PC-3 (cell line): ENCODE measurements around the gene TAF1A. TPM values are rescaled to one million over a fixed set of nuclear protein-coding genes. Genes with fewer than 3 reads are reported as not detected.
A peak's percentile ranks its signal among the peaks of the same experiment; 100 is the strongest.

ENCODE experiments used
- ATAC-seq: fragments of 200-7000 bp; cut with Tn5 transposase; 2 replicates; pipeline ENCODE4 v1.9.1; 2020; ENCODE audit warnings: mild to moderate bottlenecking, moderate library complexity
- BruUV-seq: library from RNA; stranded (reverse); fragments of 400-500 nt; replicated peaks from 2 replicates; lab custom pipeline; 2021; lab: Mats Ljungman, UMichigan
- CTCF ChIA-PET: fragments of 300-600 bp; sonication (Branson Sonifier 250); formaldehyde crosslinking; loops from one replicate; lab custom pipeline; 2022; ENCODE audit warnings: antibody characterized with exemption; lab: Charles Lee
- POLR2A ChIA-PET: fragments of 300-600 bp; sonication (Branson Sonifier 250); formaldehyde crosslinking; loops from one replicate; lab custom pipeline; 2022; ENCODE audit warnings: antibody characterized with exemption; ENCODE audit not compliant: unreplicated experiment; lab: Charles Lee
- DNase-seq: peaks from one replicate; pipeline ENCODE4 v3.0.0-alpha.2; 2015
- H2AFZ ChIP-seq: fragments of 300-600 bp; sonication (generic); 2 replicates; pipeline ENCODE4 v1.6.0; 2016; ENCODE audit warnings: antibody characterized with exemption, low read length
- H3F3A ChIP-seq: fragments of 300-600 bp; sonication (generic); one replicate; pipeline ENCODE4 v1.6.0; 2017; ENCODE audit warnings: antibody characterized with exemption, low read length, control low read depth, mild to moderate bottlenecking; ENCODE audit not compliant: unreplicated experiment
- H3K27ac ChIP-seq: fragments of 300-600 bp; sonication (generic); 2 replicates; pipeline ENCODE4 v1.5.1; 2016; ENCODE audit warnings: mild to moderate bottlenecking, low read length
- H3K27me3 ChIP-seq: fragments of 300-600 bp; sonication (generic); 2 replicates; pipeline ENCODE4 v1.6.1; 2016; ENCODE audit warnings: low read length, mixed read lengths
- H3K36me3 ChIP-seq: fragments of 300-600 bp; sonication (generic); 2 replicates; pipeline ENCODE4 v1.6.1; 2016; ENCODE audit warnings: low read depth, mixed run types, low read length, mixed read lengths
- H3K4me1 ChIP-seq: fragments of 300-600 bp; sonication (generic); 2 replicates; pipeline ENCODE4 v1.5.1; 2016; ENCODE audit warnings: low read length; ENCODE audit not compliant: insufficient read depth
- H3K4me2 ChIP-seq: fragments of 300-600 bp; sonication (generic); 2 replicates; pipeline ENCODE4 v1.6.0; 2016; ENCODE audit warnings: low read length
- H3K4me3 ChIP-seq: fragments of 300-600 bp; sonication (generic); 2 replicates; pipeline ENCODE4 v1.5.1; 2016; ENCODE audit warnings: mild to moderate bottlenecking, low read length, mixed read lengths
- H3K79me2 ChIP-seq: fragments of 300-600 bp; sonication (generic); 2 replicates; pipeline ENCODE4 v1.6.1; 2017; ENCODE audit warnings: low read length, mixed read lengths
- H3K9ac ChIP-seq: fragments of 300-600 bp; sonication (generic); 2 replicates; pipeline ENCODE4 v1.6.0; 2016; ENCODE audit warnings: mild to moderate bottlenecking, low read length
- H3K9me2 ChIP-seq: fragments of 300-600 bp; sonication (generic); replicated peaks from 2 replicates; pipeline ENCODE4 v1.6.1; 2016; ENCODE audit warnings: mixed run types, low read length, mixed read lengths
- H3K9me3 ChIP-seq: fragments of 300-600 bp; sonication (generic); 2 replicates; pipeline ENCODE4 v1.6.1; 2016; ENCODE audit warnings: low read length, mixed read lengths
- H4K20me1 ChIP-seq: fragments of 300-600 bp; sonication (generic); 2 replicates; pipeline ENCODE4 v1.6.1; 2016; ENCODE audit warnings: low read length, mixed read lengths
- CTCF ChIP-seq: fragments of 300-600 bp; sonication (generic); conservative IDR thresholded peaks from 2 replicates; pipeline ENCODE4 v1.5.1; 2017; ENCODE audit warnings: antibody characterized with exemption, low read depth, mild to moderate bottlenecking, low read length
- EZH2 ChIP-seq: fragments of 300-600 bp; sonication (generic); IDR thresholded peaks from one replicate; pipeline ENCODE4 v1.6.1; 2017; ENCODE audit warnings: antibody characterized with exemption, mild to moderate bottlenecking, low read length; ENCODE audit not compliant: unreplicated experiment
- EZH2phosphoT487 ChIP-seq: fragments of 300-600 bp; sonication (generic); IDR thresholded peaks from 2 replicates; pipeline ENCODE4 v1.6.1; 2018; ENCODE audit warnings: mild to moderate bottlenecking, antibody characterized with exemption, low read length, borderline replicate concordance
- intact Hi-C: fragments of 100-400 bp; cut with micrococcal nuclease; formaldehyde crosslinking; loops from 2 replicates; pipeline ENCODE4 v1.9.0; 2023
- total RNA-seq: library from RNA; depleted of rRNA; stranded (reverse); fragments of >200 nt; gene quantifications from 2 replicates; pipeline ENCODE4 v1.2.3, GENCODE V29; 2014; rRNA removed

The TAF1A gene
- total RNA-seq, 1 experiment from 2014 or later, result 27.9 TPM

GRCh38 chr1:222521299-222522104, 68.2 kb downstream of the TAF1A start:
- BruUV-seq, result no TSS peak
- Histone ChIP-seq H3F3A (no peaks in the 10 kb centered on the region), H3K79me2 (no peaks in the 10 kb centered on the region), H2AFZ (no peak overlapping the region), H3K4me1 (peaks cover 22% of the 10 kb centered on the region), H3K9me3 (no peaks in the 10 kb centered on the region), H3K36me3 (no peaks in the 10 kb centered on the region), H3K4me3 (no peak overlapping the region), H3K27ac (peak overlapping the region; percentile 78), H3K27me3 (no peaks in the 10 kb centered on the region), H3K4me2 (peak overlapping the region; percentile 28), H3K9me2 (no peaks in the 10 kb centered on the region), H4K20me1 (no peaks in the 10 kb centered on the region), H3K9ac (no peak overlapping the region; the same call in 1 of the 2 replicates)
- POLR2A ChIA-PET, result no interaction called here
- TF ChIP-seq CTCF (no peak), EZH2 (no peak), EZH2phosphoT487 (no peak)
- CTCF ChIA-PET, result no interaction called here
- DNase-seq (peak; percentile 95), ATAC-seq (peak; percentile 74)
- intact Hi-C loops, result no loop called here

Other genes starting within 250 kb of the TAF1A start
- 1.1 and 1.2 TPM in 2 replicates for gene HHIPL2, start 41.8 kb downstream of the TAF1A start, total RNA-seq
- 50.8 and 69.3 TPM in 2 replicates for gene MIA3, start 28.2 kb upstream of the TAF1A start, total RNA-seq
- 38.0 and 41.4 TPM in 2 replicates for gene AIDA, start 122.6 kb upstream of the TAF1A start, total RNA-seq
- 60.7 and 68.4 TPM in 2 replicates for gene BROX, start 122.6 kb upstream of the TAF1A start, total RNA-seq
- not detected in 2 replicates for gene FAM177B, start 147.3 kb upstream of the TAF1A start, total RNA-seq
- gene DISP1, start 225.1 kb upstream of the TAF1A start, total RNA-seq, result 0.63 and 1.3 TPM in 2 replicates